SK-N-SH treated with all-trans-retinoic acid at 6 μM for 48 hours (cell line): ENCODE measurements around the gene ZBTB7C.

Experiments
- ATAC-seq: fragments of 200-7000 bp; cut with Tn5 transposase; 3 replicates; pipeline ENCODE4 v1.9.1; 2020; ENCODE audit warnings: mild to moderate bottlenecking, moderate library complexity
- ARNTL ChIP-seq: fragments of 450-650 bp; formaldehyde crosslinking; IDR thresholded peaks from 2 replicates; pipeline ENCODE4 v1.5.0; 2020; ENCODE audit warnings: low read depth, mild to moderate bottlenecking, moderate library complexity, borderline replicate concordance
- BACH2 ChIP-seq: fragments of 250-450 bp; sonication (Bioruptor Pico); IDR thresholded peaks from 2 replicates; pipeline ENCODE4 v1.9.0; 2021; ENCODE audit warnings: mild to moderate bottlenecking, borderline replicate concordance
- CSDC2 ChIP-seq: fragments of 250-450 bp; sonication (Bioruptor Pico); IDR thresholded peaks from 2 replicates; pipeline ENCODE4 v1.5.0; 2020; ENCODE audit warnings: mild to moderate bottlenecking, moderate library complexity
- ESRRG ChIP-seq: fragments of 250-450 bp; sonication (Bioruptor Pico); IDR thresholded peaks from 2 replicates; pipeline ENCODE4 v1.6.1; 2021; ENCODE audit warnings: mild to moderate bottlenecking
- GLIS3 ChIP-seq: fragments of 250-450 bp; sonication (Bioruptor Pico); IDR thresholded peaks from 2 replicates; pipeline ENCODE4 v1.5.0; 2020; ENCODE audit warnings: mild to moderate bottlenecking, moderate library complexity
- ISL1 ChIP-seq: fragments of 250-450 bp; sonication (Bioruptor Pico); IDR thresholded peaks from 2 replicates; pipeline ENCODE4 v2.1.2; 2022; ENCODE audit warnings: mild to moderate bottlenecking, moderate library complexity
- OSR1 ChIP-seq: fragments of 250-450 bp; sonication (Bioruptor Pico); IDR thresholded peaks from 2 replicates; pipeline ENCODE4 v1.8.0; 2022; ENCODE audit warnings: moderate library complexity, mild to moderate bottlenecking, inconsistent platforms
- PPARA ChIP-seq: fragments of 250-450 bp; sonication (Bioruptor Pico); IDR thresholded peaks from 2 replicates; pipeline ENCODE4 v1.5.0; 2020; ENCODE audit warnings: mild to moderate bottlenecking, borderline replicate concordance
- RARB ChIP-seq: fragments of 250-450 bp; sonication (Bioruptor Pico); IDR thresholded peaks from 2 replicates; pipeline ENCODE4 v1.8.0; 2021; ENCODE audit warnings: mild to moderate bottlenecking, moderate library complexity
- SNAI2 ChIP-seq: fragments of 250-450 bp; sonication (Bioruptor Pico); IDR thresholded peaks from 2 replicates; pipeline ENCODE4 v1.5.0; 2020; ENCODE audit warnings: mild to moderate bottlenecking, moderate library complexity
- TOX ChIP-seq: fragments of 250-450 bp; sonication (Bioruptor Pico); IDR thresholded peaks from 2 replicates; pipeline ENCODE4 v1.8.0; 2021; ENCODE audit warnings: mild to moderate bottlenecking, moderate library complexity, borderline replicate concordance
- ZC3H10 ChIP-seq: fragments of 250-450 bp; sonication (Bioruptor Pico); IDR thresholded peaks from 2 replicates; pipeline ENCODE4 v1.5.1; 2021; ENCODE audit warnings: mild to moderate bottlenecking, moderate library complexity
- ZFP30 ChIP-seq: fragments of 450-650 bp; formaldehyde crosslinking; IDR thresholded peaks from 2 replicates; pipeline ENCODE4 v1.5.0; 2022; ENCODE audit warnings: mild to moderate bottlenecking, moderate library complexity
- ZNF565 ChIP-seq: fragments of 450-650 bp; formaldehyde crosslinking; conservative IDR thresholded peaks from 2 replicates; pipeline ENCODE4 v1.5.0; 2020; ENCODE audit warnings: low read depth, mild to moderate bottlenecking, moderate library complexity
- ZNF70 ChIP-seq: fragments of 450-650 bp; formaldehyde crosslinking; IDR thresholded peaks from 2 replicates; pipeline ENCODE4 v1.5.0; 2020; ENCODE audit warnings: mild to moderate bottlenecking, moderate library complexity
- ZNF8 ChIP-seq: fragments of 450-650 bp; formaldehyde crosslinking; IDR thresholded peaks from 2 replicates; pipeline ENCODE4 v1.5.0; 2020; ENCODE audit warnings: mild to moderate bottlenecking, moderate library complexity
- TF ChIP-seq, protein P1 (sequence below): fragments of 250-450 bp; sonication (Bioruptor Pico); IDR thresholded peaks from 2 replicates; pipeline ENCODE4 v1.5.0; 2020; ENCODE audit warnings: mild to moderate bottlenecking, moderate library complexity
- TF ChIP-seq, protein P2 (sequence below): fragments of 250-450 bp; sonication (Bioruptor Pico); IDR thresholded peaks from 2 replicates; pipeline ENCODE4 v1.5.1; 2021; ENCODE audit warnings: mild to moderate bottlenecking, moderate library complexity
- TF ChIP-seq, protein P3 (sequence below): fragments of 250-450 bp; sonication (Bioruptor Pico); IDR thresholded peaks from 2 replicates; pipeline ENCODE4 v1.8.0; 2021; ENCODE audit warnings: low read depth, mild to moderate bottlenecking, moderate library complexity, borderline replicate concordance
- TF ChIP-seq, protein P4 (sequence below): fragments of 250-450 bp; sonication (Bioruptor Pico); IDR thresholded peaks from 2 replicates; pipeline ENCODE4 v1.8.0; 2020; ENCODE audit warnings: mild to moderate bottlenecking, moderate library complexity, borderline replicate concordance
- TF ChIP-seq, protein P5 (sequence below): fragments of 250-450 bp; sonication (Bioruptor Pico); IDR thresholded peaks from 2 replicates; pipeline ENCODE4 v1.5.1; 2020; ENCODE audit warnings: low read depth, mild to moderate bottlenecking, moderate library complexity

ZBTB7C gene

DNA sequence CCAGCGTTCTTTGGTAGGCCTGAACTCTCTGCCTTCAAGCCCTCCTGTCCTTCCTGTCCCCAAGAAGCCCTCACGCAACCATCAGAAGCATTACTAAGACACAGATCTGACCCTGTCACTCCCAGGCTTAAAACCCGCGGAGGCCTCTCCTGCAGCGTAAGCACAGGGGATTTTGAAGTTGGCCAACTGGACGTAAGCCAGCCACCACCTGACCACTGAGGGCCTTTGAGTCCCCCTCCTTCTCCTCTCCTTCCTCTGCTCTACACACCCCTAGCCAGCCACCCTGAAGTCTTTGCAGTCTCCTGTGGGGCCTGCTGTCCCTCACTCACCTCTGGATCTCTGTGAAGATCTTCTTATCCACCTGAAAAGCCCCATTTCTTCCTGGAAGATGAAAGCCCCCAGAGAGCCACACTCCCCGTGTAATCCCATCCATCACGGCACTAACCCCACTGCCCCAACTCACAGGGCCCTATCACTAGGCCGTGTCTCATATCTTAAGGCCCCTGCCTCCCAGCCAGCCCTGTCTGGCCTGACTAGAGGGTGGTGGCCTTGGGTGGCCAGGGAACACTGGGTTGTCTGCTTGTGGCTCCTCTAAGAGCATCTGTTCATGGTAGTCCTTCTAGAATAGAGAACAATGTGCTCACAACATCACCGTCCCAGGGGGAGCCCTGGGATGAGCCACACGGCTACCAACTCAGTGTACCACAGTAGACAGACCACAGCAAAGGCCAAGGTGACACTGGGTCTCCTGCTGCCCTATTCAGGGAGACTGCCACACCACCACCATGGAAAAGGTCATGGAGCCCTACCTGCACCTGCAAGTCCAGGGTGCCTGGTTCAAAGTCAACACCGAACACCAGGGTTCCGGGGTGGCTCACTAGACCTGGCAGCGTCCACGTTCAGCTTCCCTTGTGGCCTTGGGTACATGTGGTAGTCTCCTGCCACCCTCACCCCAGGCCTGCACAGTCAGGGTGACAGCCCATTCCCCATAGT lies 191.6 kb downstream of the ZBTB7C start:
- no peak for TF ChIP-seq TOX (CRISPR knock-in tag)
- no peak for TF ChIP-seq ZNF8 (CRISPR knock-in tag)
- TF ChIP-seq, protein P1, sequence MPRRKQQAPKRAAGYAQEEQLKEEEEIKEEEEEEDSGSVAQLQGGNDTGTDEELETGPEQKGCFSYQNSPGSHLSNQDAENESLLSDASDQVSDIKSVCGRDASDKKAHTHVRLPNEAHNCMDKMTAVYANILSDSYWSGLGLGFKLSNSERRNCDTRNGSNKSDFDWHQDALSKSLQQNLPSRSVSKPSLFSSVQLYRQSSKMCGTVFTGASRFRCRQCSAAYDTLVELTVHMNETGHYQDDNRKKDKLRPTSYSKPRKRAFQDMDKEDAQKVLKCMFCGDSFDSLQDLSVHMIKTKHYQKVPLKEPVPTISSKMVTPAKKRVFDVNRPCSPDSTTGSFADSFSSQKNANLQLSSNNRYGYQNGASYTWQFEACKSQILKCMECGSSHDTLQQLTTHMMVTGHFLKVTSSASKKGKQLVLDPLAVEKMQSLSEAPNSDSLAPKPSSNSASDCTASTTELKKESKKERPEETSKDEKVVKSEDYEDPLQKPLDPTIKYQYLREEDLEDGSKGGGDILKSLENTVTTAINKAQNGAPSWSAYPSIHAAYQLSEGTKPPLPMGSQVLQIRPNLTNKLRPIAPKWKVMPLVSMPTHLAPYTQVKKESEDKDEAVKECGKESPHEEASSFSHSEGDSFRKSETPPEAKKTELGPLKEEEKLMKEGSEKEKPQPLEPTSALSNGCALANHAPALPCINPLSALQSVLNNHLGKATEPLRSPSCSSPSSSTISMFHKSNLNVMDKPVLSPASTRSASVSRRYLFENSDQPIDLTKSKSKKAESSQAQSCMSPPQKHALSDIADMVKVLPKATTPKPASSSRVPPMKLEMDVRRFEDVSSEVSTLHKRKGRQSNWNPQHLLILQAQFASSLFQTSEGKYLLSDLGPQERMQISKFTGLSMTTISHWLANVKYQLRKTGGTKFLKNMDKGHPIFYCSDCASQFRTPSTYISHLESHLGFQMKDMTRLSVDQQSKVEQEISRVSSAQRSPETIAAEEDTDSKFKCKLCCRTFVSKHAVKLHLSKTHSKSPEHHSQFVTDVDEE (CRISPR knock-in tag): no peak
- TF ChIP-seq ARNTL: no peak
- TF ChIP-seq ZNF70: no peak
- no peak for TF ChIP-seq BACH2 (CRISPR knock-in tag)
- TF ChIP-seq, protein P2, sequence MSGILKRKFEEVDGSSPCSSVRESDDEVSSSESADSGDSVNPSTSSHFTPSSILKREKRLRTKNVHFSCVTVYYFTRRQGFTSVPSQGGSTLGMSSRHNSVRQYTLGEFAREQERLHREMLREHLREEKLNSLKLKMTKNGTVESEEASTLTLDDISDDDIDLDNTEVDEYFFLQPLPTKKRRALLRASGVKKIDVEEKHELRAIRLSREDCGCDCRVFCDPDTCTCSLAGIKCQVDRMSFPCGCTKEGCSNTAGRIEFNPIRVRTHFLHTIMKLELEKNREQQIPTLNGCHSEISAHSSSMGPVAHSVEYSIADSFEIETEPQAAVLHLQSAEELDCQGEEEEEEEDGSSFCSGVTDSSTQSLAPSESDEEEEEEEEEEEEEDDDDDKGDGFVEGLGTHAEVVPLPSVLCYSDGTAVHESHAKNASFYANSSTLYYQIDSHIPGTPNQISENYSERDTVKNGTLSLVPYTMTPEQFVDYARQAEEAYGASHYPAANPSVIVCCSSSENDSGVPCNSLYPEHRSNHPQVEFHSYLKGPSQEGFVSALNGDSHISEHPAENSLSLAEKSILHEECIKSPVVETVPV (CRISPR knock-in tag): no peak
- TF ChIP-seq ZFP30 (CRISPR knock-in tag): no peak
- TF ChIP-seq RARB: no peak
- TF ChIP-seq, protein P3, sequence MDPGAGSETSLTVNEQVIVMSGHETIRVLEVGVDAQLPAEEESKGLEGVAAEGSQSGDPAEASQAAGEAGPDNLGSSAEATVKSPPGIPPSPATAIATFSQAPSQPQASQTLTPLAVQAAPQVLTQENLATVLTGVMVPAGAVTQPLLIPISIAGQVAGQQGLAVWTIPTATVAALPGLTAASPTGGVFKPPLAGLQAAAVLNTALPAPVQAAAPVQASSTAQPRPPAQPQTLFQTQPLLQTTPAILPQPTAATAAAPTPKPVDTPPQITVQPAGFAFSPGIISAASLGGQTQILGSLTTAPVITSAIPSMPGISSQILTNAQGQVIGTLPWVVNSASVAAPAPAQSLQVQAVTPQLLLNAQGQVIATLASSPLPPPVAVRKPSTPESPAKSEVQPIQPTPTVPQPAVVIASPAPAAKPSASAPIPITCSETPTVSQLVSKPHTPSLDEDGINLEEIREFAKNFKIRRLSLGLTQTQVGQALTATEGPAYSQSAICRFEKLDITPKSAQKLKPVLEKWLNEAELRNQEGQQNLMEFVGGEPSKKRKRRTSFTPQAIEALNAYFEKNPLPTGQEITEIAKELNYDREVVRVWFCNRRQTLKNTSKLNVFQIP (CRISPR knock-in tag): no peak
- no peak for TF ChIP-seq ISL1
- TF ChIP-seq ZNF565 (CRISPR knock-in tag): no peak
- TF ChIP-seq ZC3H10 (CRISPR knock-in tag): no peak
- no peak for TF ChIP-seq CSDC2 (CRISPR knock-in tag)
- TF ChIP-seq, protein P4, sequence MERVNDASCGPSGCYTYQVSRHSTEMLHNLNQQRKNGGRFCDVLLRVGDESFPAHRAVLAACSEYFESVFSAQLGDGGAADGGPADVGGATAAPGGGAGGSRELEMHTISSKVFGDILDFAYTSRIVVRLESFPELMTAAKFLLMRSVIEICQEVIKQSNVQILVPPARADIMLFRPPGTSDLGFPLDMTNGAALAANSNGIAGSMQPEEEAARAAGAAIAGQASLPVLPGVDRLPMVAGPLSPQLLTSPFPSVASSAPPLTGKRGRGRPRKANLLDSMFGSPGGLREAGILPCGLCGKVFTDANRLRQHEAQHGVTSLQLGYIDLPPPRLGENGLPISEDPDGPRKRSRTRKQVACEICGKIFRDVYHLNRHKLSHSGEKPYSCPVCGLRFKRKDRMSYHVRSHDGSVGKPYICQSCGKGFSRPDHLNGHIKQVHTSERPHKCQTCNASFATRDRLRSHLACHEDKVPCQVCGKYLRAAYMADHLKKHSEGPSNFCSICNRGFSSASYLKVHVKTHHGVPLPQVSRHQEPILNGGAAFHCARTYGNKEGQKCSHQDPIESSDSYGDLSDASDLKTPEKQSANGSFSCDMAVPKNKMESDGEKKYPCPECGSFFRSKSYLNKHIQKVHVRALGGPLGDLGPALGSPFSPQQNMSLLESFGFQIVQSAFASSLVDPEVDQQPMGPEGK (CRISPR knock-in tag): no peak
- no peak for TF ChIP-seq GLIS3 (CRISPR knock-in tag)
- TF ChIP-seq, protein P5, sequence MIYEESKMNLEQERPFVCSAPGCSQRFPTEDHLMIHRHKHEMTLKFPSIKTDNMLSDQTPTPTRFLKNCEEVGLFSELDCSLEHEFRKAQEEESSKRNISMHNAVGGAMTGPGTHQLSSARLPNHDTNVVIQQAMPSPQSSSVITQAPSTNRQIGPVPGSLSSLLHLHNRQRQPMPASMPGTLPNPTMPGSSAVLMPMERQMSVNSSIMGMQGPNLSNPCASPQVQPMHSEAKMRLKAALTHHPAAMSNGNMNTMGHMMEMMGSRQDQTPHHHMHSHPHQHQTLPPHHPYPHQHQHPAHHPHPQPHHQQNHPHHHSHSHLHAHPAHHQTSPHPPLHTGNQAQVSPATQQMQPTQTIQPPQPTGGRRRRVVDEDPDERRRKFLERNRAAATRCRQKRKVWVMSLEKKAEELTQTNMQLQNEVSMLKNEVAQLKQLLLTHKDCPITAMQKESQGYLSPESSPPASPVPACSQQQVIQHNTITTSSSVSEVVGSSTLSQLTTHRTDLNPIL (CRISPR knock-in tag): no peak
- no peak for ATAC-seq

DNA sequence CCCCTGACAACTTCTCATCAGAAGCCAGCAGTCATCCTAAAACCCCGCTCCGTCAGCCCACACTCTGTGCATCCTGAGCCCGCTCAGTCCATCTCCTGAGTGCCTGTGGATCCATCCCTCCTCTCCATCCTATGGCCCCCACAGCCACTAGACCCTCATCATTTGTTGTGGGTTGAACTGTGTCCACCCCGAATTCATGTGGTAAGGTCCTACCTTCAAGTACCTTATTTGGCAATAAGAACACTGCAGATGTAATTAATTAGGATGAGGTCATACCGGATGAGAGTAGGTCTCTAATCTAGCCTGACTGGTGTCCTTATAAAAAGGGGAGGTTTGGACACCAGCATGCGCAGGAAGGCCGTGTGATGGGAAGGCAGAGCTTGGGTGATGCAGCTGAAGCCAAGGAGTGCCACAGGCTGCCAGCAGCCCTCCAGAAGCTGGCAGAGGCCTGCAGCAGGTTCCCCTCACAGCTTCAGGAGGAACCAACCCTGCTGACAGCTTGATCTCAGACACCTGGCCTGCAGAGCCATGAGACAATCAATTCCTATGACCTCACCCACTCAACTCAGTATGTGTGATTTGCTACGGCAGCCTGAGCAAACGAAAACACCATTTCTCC lies 192.4 kb downstream of the ZBTB7C start:
- TF ChIP-seq PPARA: no peak
- TF ChIP-seq CSDC2 (CRISPR knock-in tag): no peak
- no peak for TF ChIP-seq BACH2 (CRISPR knock-in tag)
- TF ChIP-seq, protein P4 (CRISPR knock-in tag): no peak
- TF ChIP-seq ZNF565 (CRISPR knock-in tag): no peak
- TF ChIP-seq SNAI2 (CRISPR knock-in tag): no peak
- TF ChIP-seq, protein P5 (CRISPR knock-in tag): no peak
- TF ChIP-seq ZC3H10 (CRISPR knock-in tag): no peak
- TF ChIP-seq, protein P1 (CRISPR knock-in tag): no peak
- TF ChIP-seq ESRRG (CRISPR knock-in tag): no peak
- no peak for TF ChIP-seq ARNTL
- TF ChIP-seq ZNF70: no peak
- TF ChIP-seq OSR1 (CRISPR knock-in tag): no peak

More for the DNA sequence above, 192.4 kb downstream of the ZBTB7C start:
- ATAC-seq: no peak
